ENCODE data around the gene TRPM2. TPM values are rescaled to one million over a fixed set of nuclear protein-coding genes. Genes with fewer than 3 reads are reported as not detected.
"Not testable (repeated sequence)": the region's sequence is repeated elsewhere in the genome, so short reads cannot be mapped to it uniquely, and the experiment has no call there.

The TRPM2 gene
- total RNA-seq, 1 experiment from 2014 or later: 28.1 TPM

DNA sequence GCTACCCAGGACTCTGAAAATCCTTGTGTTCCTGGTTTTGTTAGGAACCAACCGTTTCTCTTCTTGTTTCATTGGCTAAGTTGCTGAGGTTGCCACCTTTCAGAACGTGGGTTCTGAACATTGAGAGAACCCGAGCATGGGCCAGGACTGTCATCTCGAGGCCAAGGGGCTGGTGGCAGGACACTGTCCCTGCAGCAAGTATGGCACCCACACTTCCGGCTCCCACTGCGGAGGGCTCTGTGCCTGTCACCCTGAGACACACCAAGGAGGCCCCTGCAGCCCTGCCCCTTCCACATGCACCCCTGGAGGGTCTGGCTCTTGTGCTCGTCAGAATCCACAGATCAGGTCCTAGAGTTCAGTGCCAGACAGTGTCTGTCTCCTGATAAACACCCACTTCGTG lies 62.8 kb downstream of the TRPM2 start:
- Histone ChIP-seq H3K9me2 (ENCODE audit: insufficient read depth) (no peaks in the 10 kb centered on the region), H2AFZ (ENCODE audit: low read depth, low read length, poor library complexity, severe bottlenecking) (no peak overlapping the region), H3K4me1 (ENCODE audit: control insufficient read depth in 1 of 2, insufficient read depth in 2 of 2, low read length in 2 of 2) (no peaks in the 10 kb centered on the region), H3K9me3 (ENCODE audit: control insufficient read depth in 1 of 2, insufficient read depth in 1 of 2, low read depth in 1 of 2, low read length in 2 of 2) (peaks cover 0 to 5% of the 10 kb centered on the region in 2 experiments; a peak in 1 of 4 replicates), H4K20me1 (ENCODE audit: insufficient read depth) (no peaks in the 10 kb centered on the region), H3K4me2 (ENCODE audit: low read length) (no peak overlapping the region), H3K27me3 (ENCODE audit: insufficient read depth, low read length) (no peaks in the 10 kb centered on the region), H3K27ac (ENCODE audit: low read depth, low read length) (no peak overlapping the region), H3K4me3 (replicated peaks in 1 of 2; ENCODE audit: low read depth in 1 of 2, low read length in 2 of 2) (no peak overlapping the region), H3K9ac (ENCODE audit: low read length) (no peak overlapping the region), H3K79me2 (ENCODE audit: insufficient read depth, low read length) (no peaks in the 10 kb centered on the region), H3K36me3 (ENCODE audit: control insufficient read depth in 1 of 2, insufficient read depth in 2 of 2, low read length in 2 of 2) (no peaks in the 10 kb centered on the region)
- ATAC-seq: no peak
- BruUV-seq (replicated peaks): no TSS peak
- no peak for DNase-seq (ENCODE audit: low read depth, low spot score)
- intact Hi-C loops (cut with micrococcal nuclease): no loop called here
- ChIA-PET CTCF (no interaction called here), RAD21 (ENCODE audit: low non-redundant PET in 1 of 2, low total read pairs in 2 of 2, uncharacterized antibody in 2 of 2, unreplicated experiment in 2 of 2) (no interaction called here), POLR2A (no interaction called here)
- TF ChIP-seq, protein P1, sequence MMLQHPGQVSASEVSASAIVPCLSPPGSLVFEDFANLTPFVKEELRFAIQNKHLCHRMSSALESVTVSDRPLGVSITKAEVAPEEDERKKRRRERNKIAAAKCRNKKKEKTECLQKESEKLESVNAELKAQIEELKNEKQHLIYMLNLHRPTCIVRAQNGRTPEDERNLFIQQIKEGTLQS (IDR thresholded peaks at IDR 0.05): no peak
- no peak for TF ChIP-seq TCF7L2 (IDR thresholded peaks at IDR 0.05; ENCODE audit: borderline replicate concordance, extremely low read depth, insufficient read depth, insufficient read length)
- TF ChIP-seq, protein P2, sequence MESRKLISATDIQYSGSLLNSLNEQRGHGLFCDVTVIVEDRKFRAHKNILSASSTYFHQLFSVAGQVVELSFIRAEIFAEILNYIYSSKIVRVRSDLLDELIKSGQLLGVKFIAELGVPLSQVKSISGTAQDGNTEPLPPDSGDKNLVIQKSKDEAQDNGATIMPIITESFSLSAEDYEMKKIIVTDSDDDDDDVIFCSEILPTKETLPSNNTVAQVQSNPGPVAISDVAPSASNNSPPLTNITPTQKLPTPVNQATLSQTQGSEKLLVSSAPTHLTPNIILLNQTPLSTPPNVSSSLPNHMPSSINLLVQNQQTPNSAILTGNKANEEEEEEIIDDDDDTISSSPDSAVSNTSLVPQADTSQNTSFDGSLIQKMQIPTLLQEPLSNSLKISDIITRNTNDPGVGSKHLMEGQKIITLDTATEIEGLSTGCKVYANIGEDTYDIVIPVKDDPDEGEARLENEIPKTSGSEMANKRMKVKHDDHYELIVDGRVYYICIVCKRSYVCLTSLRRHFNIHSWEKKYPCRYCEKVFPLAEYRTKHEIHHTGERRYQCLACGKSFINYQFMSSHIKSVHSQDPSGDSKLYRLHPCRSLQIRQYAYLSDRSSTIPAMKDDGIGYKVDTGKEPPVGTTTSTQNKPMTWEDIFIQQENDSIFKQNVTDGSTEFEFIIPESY (IDR thresholded peaks at IDR 0.05; ENCODE audit: extremely low read depth, insufficient replicate concordance, low read length): no peak
- TF ChIP-seq JUND (IDR thresholded peaks at IDR 0.05): no peak
- no peak for TF ChIP-seq RAD21 (IDR thresholded peaks at IDR 0.05; ENCODE audit: low read depth)
- no peak for TF ChIP-seq ZFX (IDR thresholded peaks at IDR 0.05)
- TF ChIP-seq, protein P3, sequence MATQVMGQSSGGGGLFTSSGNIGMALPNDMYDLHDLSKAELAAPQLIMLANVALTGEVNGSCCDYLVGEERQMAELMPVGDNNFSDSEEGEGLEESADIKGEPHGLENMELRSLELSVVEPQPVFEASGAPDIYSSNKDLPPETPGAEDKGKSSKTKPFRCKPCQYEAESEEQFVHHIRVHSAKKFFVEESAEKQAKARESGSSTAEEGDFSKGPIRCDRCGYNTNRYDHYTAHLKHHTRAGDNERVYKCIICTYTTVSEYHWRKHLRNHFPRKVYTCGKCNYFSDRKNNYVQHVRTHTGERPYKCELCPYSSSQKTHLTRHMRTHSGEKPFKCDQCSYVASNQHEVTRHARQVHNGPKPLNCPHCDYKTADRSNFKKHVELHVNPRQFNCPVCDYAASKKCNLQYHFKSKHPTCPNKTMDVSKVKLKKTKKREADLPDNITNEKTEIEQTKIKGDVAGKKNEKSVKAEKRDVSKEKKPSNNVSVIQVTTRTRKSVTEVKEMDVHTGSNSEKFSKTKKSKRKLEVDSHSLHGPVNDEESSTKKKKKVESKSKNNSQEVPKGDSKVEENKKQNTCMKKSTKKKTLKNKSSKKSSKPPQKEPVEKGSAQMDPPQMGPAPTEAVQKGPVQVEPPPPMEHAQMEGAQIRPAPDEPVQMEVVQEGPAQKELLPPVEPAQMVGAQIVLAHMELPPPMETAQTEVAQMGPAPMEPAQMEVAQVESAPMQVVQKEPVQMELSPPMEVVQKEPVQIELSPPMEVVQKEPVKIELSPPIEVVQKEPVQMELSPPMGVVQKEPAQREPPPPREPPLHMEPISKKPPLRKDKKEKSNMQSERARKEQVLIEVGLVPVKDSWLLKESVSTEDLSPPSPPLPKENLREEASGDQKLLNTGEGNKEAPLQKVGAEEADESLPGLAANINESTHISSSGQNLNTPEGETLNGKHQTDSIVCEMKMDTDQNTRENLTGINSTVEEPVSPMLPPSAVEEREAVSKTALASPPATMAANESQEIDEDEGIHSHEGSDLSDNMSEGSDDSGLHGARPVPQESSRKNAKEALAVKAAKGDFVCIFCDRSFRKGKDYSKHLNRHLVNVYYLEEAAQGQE (IDR thresholded peaks at IDR 0.05; ENCODE audit: low read depth): no peak
- no peak for TF ChIP-seq CEBPB (IDR thresholded peaks at IDR 0.05; ENCODE audit: low read depth)
- no peak for TF ChIP-seq EGR1 (IDR thresholded peaks at IDR 0.05; ENCODE audit: low read depth)
- TF ChIP-seq YY1 (IDR thresholded peaks at IDR 0.05; ENCODE audit: extremely low read depth, insufficient replicate concordance, low read depth, low read length): no peak
- no peak for TF ChIP-seq POLR2A (IDR thresholded peaks at IDR 0.05; ENCODE audit: borderline replicate concordance, extremely low read depth, insufficient read depth, insufficient read length)
- TF ChIP-seq, protein P4, sequence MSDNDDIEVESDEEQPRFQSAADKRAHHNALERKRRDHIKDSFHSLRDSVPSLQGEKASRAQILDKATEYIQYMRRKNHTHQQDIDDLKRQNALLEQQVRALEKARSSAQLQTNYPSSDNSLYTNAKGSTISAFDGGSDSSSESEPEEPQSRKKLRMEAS (IDR thresholded peaks at IDR 0.05): no peak

DNA sequence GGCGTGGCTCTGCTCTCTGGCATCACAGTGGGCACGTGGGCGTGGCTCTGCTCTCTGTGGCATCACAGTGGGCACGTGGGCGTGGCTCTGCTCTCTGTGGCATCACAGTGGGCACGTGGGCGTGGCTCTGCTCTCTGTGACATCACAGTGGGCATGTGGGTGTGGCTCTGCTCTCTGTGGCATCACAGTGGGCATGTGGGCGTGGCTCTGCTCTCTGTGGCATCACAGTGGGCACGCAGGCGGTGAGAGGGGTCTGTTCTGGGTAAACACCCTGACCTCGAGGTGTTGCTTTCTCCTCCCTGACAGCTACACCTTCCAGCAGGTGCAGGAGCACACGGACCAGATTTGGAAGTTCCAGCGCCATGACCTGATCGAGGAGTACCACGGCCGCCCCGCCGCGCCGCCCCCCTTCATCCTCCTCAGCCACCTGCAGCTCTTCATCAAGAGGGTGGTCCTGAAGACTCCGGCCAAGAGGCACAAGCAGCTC lies 64.2 kb downstream of the TRPM2 start:
- H3K4me2 ChIP-seq (ENCODE audit: low read length); H2AFZ ChIP-seq (ENCODE audit: low read depth, low read length, poor library complexity, severe bottlenecking); H4K20me1 ChIP-seq (ENCODE audit: insufficient read depth); H3K9ac ChIP-seq (ENCODE audit: low read length); H3K9me3 ChIP-seq (ENCODE audit: control insufficient read depth in 1 of 2, insufficient read depth in 1 of 2, low read depth in 1 of 2, low read length in 2 of 2); H3K9me2 ChIP-seq (ENCODE audit: insufficient read depth); H3K36me3 ChIP-seq (ENCODE audit: control insufficient read depth in 1 of 2, insufficient read depth in 2 of 2, low read length in 2 of 2); H3K27ac ChIP-seq (ENCODE audit: low read depth, low read length); H3K4me1 ChIP-seq (ENCODE audit: control insufficient read depth in 1 of 2, insufficient read depth in 2 of 2, low read length in 2 of 2); H3K27me3 ChIP-seq (ENCODE audit: insufficient read depth, low read length); DNase-seq (ENCODE audit: low read depth, low spot score); POLR2A ChIA-PET; CTCF ChIA-PET; H3K4me3 ChIP-seq (replicated peaks in 1 of 2; ENCODE audit: low read depth in 1 of 2, low read length in 2 of 2); H3K79me2 ChIP-seq (ENCODE audit: insufficient read depth, low read length); intact Hi-C loops (cut with micrococcal nuclease); RAD21 ChIA-PET (ENCODE audit: low non-redundant PET in 1 of 2, low total read pairs in 2 of 2, uncharacterized antibody in 2 of 2, unreplicated experiment in 2 of 2); ATAC-seq; BruUV-seq (replicated peaks): not testable (repeated sequence)
